C4-2B (cell line): ENCODE measurements around the gene SEPTIN2.

Experiments used
- H3K27ac ChIP-seq: fragments of 450-650 bp; 2 replicates; pipeline ENCODE4 v1.5.1; 2017
- CTCF ChIP-seq: fragments of 450-650 bp; conservative IDR thresholded peaks from 2 replicates; pipeline ENCODE4 v1.5.1; 2017; ENCODE audit warnings: mild to moderate bottlenecking
- ZFX ChIP-seq: fragments of 450-650 bp; IDR thresholded peaks from 2 replicates; pipeline ENCODE4 v1.6.1; 2017

SEPTIN2 gene

GRCh38 chr2:241344925-241345651 is 29.4 kb downstream of the SEPTIN2 start:
- TF ChIP-seq ZFX: no peak
- no peak overlapping the region for H3K27ac ChIP-seq

GRCh38 chr2:241349941-241350340 is 34.2 kb downstream of the SEPTIN2 start:
- TF ChIP-seq CTCF (no peak), ZFX (no peak)
- H3K27ac ChIP-seq: no peak overlapping the region

- no peak for TF ChIP-seq CTCF
- H3K27ac ChIP-seq: peak overlapping the region; percentile 51; the same call in 1 of the 2 replicates
Observed at GRCh38 chr2:241350530-241350877, 34.8 kb downstream of the SEPTIN2 start.

GRCh38 chr2:241350878-241351639 is 35.3 kb downstream of the SEPTIN2 start:
- H3K27ac ChIP-seq: peak overlapping the region; percentile 51
- TF ChIP-seq ZFX (no peak), CTCF (no peak)

GRCh38 chr2:241351640-241352031 is 35.9 kb downstream of the SEPTIN2 start:
- TF ChIP-seq ZFX (no peak), CTCF (no peak)
- H3K27ac ChIP-seq: peak overlapping the region; percentile 51; the same call in 1 of the 2 replicates

GRCh38 chr2:241352227-241352626 is 36.5 kb downstream of the SEPTIN2 start:
- no peak overlapping the region for H3K27ac ChIP-seq

More at GRCh38 chr2:241352227-241352626, 36.5 kb downstream of the SEPTIN2 start:
- TF ChIP-seq CTCF (no peak), ZFX (no peak)
